D721Med (cell line): ENCODE results near the gene SLC18A3.
A peak's percentile ranks its signal among the peaks of the same experiment; 100 is the strongest.

Experiments used
- DNase-seq: peaks from one replicate; pipeline ENCODE4 v3.0.0; 2011; ENCODE audit warnings: low spot score; ENCODE audit not compliant: insufficient read length
- FAIRE-seq: peaks from 2 replicates; lab custom pipeline; 2011; peaks lifted over from hg19 to GRCh38; lab: Jason Lieb, UNC
- TF ChIP-seq, protein P1 (sequence below): IDR thresholded peaks from 2 replicates; pipeline ENCODE4 v1.5.1; 2012; ENCODE audit warnings: mild to moderate bottlenecking, control low read depth; ENCODE audit not compliant: insufficient read depth; ENCODE audit errors: missing control alignments

Gene SLC18A3

GRCh38 chr10:49587981-49588380 lies 22.1 kb upstream of the SLC18A3 start:
- DNase-seq (no peak), FAIRE-seq (no peak)
- TF ChIP-seq, protein P1, sequence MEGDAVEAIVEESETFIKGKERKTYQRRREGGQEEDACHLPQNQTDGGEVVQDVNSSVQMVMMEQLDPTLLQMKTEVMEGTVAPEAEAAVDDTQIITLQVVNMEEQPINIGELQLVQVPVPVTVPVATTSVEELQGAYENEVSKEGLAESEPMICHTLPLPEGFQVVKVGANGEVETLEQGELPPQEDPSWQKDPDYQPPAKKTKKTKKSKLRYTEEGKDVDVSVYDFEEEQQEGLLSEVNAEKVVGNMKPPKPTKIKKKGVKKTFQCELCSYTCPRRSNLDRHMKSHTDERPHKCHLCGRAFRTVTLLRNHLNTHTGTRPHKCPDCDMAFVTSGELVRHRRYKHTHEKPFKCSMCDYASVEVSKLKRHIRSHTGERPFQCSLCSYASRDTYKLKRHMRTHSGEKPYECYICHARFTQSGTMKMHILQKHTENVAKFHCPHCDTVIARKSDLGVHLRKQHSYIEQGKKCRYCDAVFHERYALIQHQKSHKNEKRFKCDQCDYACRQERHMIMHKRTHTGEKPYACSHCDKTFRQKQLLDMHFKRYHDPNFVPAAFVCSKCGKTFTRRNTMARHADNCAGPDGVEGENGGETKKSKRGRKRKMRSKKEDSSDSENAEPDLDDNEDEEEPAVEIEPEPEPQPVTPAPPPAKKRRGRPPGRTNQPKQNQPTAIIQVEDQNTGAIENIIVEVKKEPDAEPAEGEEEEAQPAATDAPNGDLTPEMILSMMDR = no peak

DNA sequence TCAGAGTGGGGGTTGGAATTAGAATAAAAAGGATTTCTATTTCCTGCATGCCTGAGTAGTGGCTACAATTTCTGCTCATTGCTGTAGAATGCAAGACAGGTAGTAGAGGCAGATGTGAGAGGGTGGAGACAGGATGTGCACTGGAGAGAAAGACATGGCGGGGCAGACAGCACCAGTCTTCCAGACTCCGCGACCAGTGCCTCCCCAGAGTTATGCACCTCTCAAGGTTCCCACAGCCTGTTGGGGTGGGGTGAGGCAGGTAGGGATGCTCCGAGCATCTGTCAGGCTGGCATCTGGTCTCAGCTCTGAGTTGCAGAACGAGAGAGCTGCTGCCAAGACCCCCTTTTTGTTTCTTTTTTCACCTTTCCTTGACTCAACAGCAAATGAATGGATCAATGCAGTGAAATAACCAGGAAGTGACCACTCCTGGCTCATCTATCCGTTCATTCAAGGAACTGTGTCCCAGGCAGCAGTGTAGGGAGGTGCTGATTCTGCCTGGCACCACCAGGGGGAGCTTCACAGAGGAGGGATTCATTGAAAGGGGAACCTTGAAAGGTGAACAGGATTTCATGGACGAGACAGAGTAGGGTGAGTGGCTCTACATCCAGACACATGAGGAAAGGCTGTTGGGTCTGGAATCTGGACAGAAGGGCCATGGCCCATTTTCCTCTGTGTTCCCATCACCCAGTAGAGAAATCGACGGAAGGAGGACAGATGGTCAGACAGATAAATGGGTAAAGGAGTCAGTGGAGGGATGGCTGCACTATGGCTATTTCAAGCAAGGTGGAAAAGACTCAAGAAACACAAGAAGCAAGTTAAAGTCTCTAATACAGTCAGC lies 17.2 kb upstream of the SLC18A3 start:
- DNase-seq = no peak
- FAIRE-seq = peak; percentile 60
- TF ChIP-seq, protein P1 = peak; percentile 90

DNA sequence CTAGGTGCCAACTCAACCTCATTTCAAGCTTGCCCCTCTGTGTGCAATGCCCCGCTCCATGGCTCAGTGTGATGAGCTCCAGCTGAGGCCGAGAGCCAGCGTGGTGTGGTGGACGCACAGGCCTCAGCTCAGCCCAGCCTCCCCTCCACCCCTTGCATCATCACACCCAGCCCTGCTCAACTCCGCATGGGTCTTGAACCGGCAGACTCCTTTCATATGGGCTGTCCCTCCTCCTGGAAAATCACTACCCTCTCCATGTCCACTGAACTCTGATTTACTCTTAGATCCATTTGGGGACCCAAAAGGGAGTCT lies 16.6 kb upstream of the SLC18A3 start:
- TF ChIP-seq, protein P1 = no peak
- DNase-seq (no peak), FAIRE-seq (no peak)

GRCh38 chr10:49593998-49594397 lies 16.1 kb upstream of the SLC18A3 start:
- TF ChIP-seq, protein P1 = no peak
- no peak for FAIRE-seq

GRCh38 chr10:49594594-49594993 lies 15.5 kb upstream of the SLC18A3 start:
- DNase-seq (peak; percentile 68), FAIRE-seq (no peak)
- TF ChIP-seq, protein P1 = peak; percentile 90

More at GRCh38 chr10:49593998-49594397, 16.1 kb upstream of the SLC18A3 start:
- DNase-seq = no peak

DNA sequence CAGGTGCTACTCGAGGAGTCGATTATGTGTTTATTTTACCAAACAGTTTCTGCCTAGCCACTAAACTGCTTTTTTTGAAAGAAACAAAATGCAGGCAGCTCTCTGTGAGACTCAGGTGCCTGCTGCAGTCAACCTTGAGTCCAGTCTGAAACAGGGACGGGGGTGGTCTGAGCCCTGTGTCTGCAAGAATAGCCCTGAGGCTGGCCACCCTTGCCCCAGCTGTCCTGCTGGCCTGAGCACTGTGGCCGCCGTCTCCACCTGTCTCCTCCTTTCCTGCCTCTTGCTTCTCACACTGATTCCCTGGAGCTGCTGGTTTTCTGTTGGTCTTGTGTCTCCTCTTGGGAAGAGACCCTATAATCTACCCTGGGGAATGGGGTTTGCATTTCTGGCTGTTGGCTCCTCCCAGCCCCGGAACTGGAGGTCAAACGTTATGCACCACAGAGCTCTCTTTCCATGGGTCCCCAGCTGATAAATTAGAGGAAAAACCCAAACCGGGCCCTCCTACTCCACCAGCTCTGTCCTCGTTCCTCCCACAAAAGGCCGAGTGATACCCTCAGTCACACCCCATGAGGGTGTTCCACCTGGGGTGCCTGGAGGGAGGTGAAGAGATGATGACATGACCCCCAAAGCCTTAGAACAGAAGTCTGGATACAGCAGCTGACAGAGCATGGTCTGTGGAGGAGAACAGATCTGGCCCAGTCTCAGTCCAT lies 15.0 kb upstream of the SLC18A3 start:
- no peak for DNase-seq
- TF ChIP-seq, protein P1 = no peak
- FAIRE-seq = no peak
